ENCODE measurements around the gene ISL2.

- TF ChIP-seq SUZ12 (IDR thresholded peaks at IDR 0.05; ENCODE audit: extremely low read depth, insufficient read depth, insufficient read length) = no peak
- TF ChIP-seq ZNF274 (IDR thresholded peaks at IDR 0.05; ENCODE audit: low read depth, low read length) = no peak
- no peak for TF ChIP-seq YY1 (IDR thresholded peaks at IDR 0.05; ENCODE audit: insufficient read depth, insufficient read length)
Observed at GRCh38 chr15:76327191-76328105, 9.1 kb upstream of the ISL2 start.
